Measurements from ENCODE around the gene ZNF74. TPM values are rescaled to one million over a fixed set of nuclear protein-coding genes. Genes with fewer than 3 reads are reported as not detected.
"Not testable (repeated sequence)": the region's sequence is repeated elsewhere in the genome, so short reads cannot be mapped to it uniquely, and the experiment has no call there.

The ZNF74 gene
- 10 to 100 TPM in 3 of 4 donors, 1 to 10 TPM in 1; 9.8 to 15.0 (median 12.0) TPM for total RNA-seq

DNA sequence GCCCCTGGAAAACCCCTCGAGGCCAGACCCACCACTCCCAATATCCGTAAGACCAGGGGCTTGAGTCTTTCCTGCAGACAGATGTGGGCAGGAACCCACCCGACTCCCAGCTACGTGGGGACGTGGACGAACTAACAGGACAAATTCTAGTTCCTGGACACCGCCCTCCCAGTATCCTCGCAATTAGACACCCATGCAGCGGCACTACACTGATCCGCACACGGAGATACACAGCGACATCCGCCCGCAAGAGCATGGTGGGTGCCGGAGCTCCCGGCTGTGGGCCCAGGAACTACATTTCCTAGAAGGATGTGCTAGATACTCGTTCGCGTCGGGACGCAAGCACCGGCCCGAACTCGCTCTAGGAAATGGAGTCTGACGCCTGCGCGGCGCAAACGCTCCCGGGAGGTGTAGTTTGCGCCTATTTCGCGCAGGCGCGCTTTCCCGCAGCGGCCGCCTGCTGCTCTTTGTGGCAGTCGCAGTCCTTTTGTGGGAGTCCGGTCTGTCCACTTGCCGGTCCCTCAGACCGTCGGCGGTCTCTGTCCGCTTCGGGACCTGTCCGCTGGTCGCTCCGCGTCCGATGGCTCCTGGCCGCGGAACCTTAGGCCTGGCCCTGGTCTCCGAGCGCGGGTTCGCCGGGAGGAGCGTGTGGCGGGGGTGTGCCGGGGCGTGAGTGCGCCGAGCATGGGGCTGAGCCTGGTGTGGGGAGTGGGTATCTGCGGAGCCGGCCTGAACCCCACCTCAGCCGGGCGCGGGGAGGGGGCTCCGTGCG is at the start of gene ZNF74:
Gene ZNF74, plus strand, starts transcription at position 447 of the 772 bp plus-strand sequence. CDS start 478 bp downstream, outside the sequence.
- intact Hi-C loops (cut with DNase I), result no loop called here
- peak; percentile 90 to 93 for DNase-seq
- no peaks in the 10 kb centered on the region for H3K36me3 ChIP-seq
- peak within 1 kb of the TSS; percentile 39 to 74 (median 44) for H3K27ac ChIP-seq
- no peaks in the 10 kb centered on the region for H3K27me3 ChIP-seq
- H3K4me1 ChIP-seq, result peaks cover 11 to 24% of the 10 kb centered on the region in 2 donors
- peak within 1 kb of the TSS; percentile 39 to 57 (median 51) for H3K4me3 ChIP-seq (replicated peaks in 1 of 3)
- TF ChIP-seq, protein P1, sequence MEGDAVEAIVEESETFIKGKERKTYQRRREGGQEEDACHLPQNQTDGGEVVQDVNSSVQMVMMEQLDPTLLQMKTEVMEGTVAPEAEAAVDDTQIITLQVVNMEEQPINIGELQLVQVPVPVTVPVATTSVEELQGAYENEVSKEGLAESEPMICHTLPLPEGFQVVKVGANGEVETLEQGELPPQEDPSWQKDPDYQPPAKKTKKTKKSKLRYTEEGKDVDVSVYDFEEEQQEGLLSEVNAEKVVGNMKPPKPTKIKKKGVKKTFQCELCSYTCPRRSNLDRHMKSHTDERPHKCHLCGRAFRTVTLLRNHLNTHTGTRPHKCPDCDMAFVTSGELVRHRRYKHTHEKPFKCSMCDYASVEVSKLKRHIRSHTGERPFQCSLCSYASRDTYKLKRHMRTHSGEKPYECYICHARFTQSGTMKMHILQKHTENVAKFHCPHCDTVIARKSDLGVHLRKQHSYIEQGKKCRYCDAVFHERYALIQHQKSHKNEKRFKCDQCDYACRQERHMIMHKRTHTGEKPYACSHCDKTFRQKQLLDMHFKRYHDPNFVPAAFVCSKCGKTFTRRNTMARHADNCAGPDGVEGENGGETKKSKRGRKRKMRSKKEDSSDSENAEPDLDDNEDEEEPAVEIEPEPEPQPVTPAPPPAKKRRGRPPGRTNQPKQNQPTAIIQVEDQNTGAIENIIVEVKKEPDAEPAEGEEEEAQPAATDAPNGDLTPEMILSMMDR (IDR thresholded peaks at IDR 0.05), result peak in 3 of 6 experiments; percentile 4 to 21 (median 7)
- peak in 1 of 2 donors; percentile 78 for TF ChIP-seq POLR2A (IDR thresholded peaks at IDR 0.05)
- H3K9me3 ChIP-seq, result no peaks in the 10 kb centered on the region
- WGBS, 2 donors, result 2 to 12% methylated on average over 17 to 27 of the region's 71 CpGs

GRCh38 chr22:20346553-20346952 is 47.4 kb upstream of the ZNF74 start:
- intact Hi-C loops (cut with DNase I); H3K9me3 ChIP-seq; DNase-seq; H3K27me3 ChIP-seq; H3K36me3 ChIP-seq; H3K4me3 ChIP-seq (replicated peaks in 1 of 3); H3K4me1 ChIP-seq; H3K27ac ChIP-seq: not testable (repeated sequence)
- 58 to 94% methylated on average over 2 of the region's 7 CpGs for WGBS, 2 donors

- 84 to 89% methylated on average over 3 to 4 of the region's 6 CpGs for WGBS, 2 donors
- DNase-seq; H3K9me3 ChIP-seq; H3K4me3 ChIP-seq (replicated peaks in 1 of 3); H3K27me3 ChIP-seq; intact Hi-C loops (cut with DNase I); H3K4me1 ChIP-seq; H3K27ac ChIP-seq; H3K36me3 ChIP-seq: not testable (repeated sequence)
Observed at GRCh38 chr22:20352536-20352935, 41.4 kb upstream of the ZNF74 start.

DNA sequence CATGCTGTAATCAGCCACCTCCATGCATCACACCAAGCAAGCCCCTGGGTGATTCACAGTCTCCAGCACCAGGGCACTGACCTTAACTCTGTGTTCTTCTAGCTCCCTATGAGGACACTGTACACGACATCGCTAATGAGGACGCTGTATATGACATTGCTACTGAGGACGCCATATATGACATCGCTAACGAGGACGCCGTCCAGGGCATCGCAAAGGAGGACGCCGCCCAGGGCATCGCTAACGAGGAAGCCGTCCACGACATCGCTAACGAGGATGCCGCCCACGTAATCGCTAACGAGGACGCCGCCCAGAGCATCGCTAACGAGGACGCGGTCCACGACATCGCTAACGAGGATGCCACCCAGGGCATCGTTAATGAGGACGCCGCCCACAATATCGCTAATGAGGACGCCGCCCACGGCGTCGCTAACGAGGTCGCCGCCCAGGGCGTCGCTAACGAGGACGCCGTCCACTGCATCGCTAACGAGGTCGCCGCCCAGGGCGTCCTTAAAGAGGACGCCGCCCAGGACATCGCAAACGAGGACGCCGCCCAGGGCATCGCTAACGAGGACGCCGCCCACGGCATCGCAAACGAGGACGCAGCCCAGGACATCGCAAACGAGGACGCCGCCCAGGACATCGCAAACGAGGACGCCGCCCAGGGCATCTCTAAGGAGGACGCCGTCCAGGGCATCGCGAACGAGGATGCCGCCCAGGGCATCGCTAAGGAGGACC is 39.5 kb upstream of the ZNF74 start:
- Histone ChIP-seq H3K27me3 (no peaks in the 10 kb centered on the region), H3K36me3 (no peaks in the 10 kb centered on the region), H3K4me3 (replicated peaks in 1 of 3) (no peak overlapping the region), H3K4me1 (no peaks in the 10 kb centered on the region), H3K27ac (no peak overlapping the region), H3K9me3 (no peaks in the 10 kb centered on the region)
- DNase-seq, result no peak
- intact Hi-C loops (cut with DNase I), result no loop called here
- TF ChIP-seq POLR2A (IDR thresholded peaks at IDR 0.05), result no peak
- 91 to 94% methylated on average over 75 to 81 of the region's 81 CpGs for WGBS, 2 donors

DNA sequence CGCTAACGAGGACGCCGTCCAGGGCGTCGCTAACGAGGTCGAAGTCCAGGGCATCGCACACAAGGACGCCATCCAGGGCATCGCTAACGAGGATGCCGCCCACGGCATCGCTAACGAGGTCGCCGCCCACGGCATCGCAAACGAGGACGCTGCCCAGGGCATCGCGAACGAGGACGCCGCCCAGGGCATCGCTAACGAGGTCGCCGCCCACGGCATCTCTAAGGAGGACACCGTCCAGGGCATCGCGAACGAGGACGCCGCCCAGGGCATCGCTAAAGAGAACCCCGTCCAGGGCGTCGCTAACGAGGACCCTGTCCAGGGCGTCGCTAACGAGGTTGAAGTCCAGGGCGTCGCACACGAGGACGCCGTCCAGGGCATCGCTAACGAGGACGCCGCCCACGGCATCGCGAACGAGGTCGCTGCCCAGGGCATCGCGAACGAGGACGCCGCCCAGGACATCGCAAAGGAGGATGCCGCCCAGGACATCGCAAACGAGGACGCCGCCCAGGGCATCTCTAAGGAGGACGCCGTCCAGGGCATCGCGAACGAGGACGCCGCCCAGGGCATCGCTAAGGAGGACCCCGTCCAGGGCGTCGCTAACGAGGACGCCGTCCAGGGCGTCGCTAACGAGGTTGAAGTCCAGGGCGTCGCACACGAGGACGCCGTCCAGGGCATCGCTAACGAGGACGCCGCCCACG is 37.9 kb upstream of the ZNF74 start:
- intact Hi-C loops (cut with DNase I); H3K27me3 ChIP-seq; H3K27ac ChIP-seq; H3K9me3 ChIP-seq; H3K36me3 ChIP-seq; H3K4me1 ChIP-seq; H3K4me3 ChIP-seq (replicated peaks in 1 of 3); DNase-seq: not testable (repeated sequence)
- 91 to 92% methylated on average over 95 to 97 of the region's 98 CpGs for WGBS, 2 donors

DNA sequence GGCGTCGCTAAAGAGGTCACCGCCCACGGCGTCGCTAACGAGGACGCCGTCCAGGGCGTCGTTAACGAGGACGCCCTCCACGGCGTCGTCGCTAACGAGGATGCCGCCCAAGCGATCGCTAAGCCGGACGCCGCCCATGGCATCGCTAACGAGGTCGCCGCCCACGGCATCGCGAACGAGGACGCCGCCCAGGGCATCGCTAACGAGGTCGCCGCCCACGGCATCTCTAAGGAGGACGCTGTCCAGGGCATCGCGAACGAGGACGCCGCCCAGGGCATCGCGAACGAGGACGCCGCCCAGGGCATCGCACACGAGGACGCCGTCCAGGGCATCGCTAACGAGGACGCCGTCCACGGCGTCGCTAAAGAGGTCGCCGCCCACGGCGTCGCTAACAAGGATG is 37.0 kb upstream of the ZNF74 start:
- H3K27ac ChIP-seq; H3K36me3 ChIP-seq; intact Hi-C loops (cut with DNase I); H3K4me3 ChIP-seq (replicated peaks in 1 of 3); H3K27me3 ChIP-seq; H3K9me3 ChIP-seq; H3K4me1 ChIP-seq; DNase-seq: not testable (repeated sequence)
- 92 to 96% methylated on average over 59 to 65 of the region's 66 CpGs for WGBS, 2 donors

GRCh38 chr22:20357967-20358366 is 36.0 kb upstream of the ZNF74 start:
- H3K4me1 ChIP-seq; intact Hi-C loops (cut with DNase I); H3K27ac ChIP-seq; H3K36me3 ChIP-seq; H3K9me3 ChIP-seq; H3K27me3 ChIP-seq; H3K4me3 ChIP-seq (replicated peaks in 1 of 3); DNase-seq: not testable (repeated sequence)
- 90 to 93% methylated on average over 42 to 47 of the region's 70 CpGs for WGBS, 2 donors

GRCh38 chr22:20358503-20359239 is 35.3 kb upstream of the ZNF74 start:
- 94% methylated on average over 3 to 46 of the region's 103 CpGs for WGBS, 2 donors
- H3K4me1 ChIP-seq; DNase-seq; H3K27ac ChIP-seq; H3K9me3 ChIP-seq; H3K4me3 ChIP-seq (replicated peaks in 1 of 3); intact Hi-C loops (cut with DNase I); H3K27me3 ChIP-seq; H3K36me3 ChIP-seq: not testable (repeated sequence)

DNA sequence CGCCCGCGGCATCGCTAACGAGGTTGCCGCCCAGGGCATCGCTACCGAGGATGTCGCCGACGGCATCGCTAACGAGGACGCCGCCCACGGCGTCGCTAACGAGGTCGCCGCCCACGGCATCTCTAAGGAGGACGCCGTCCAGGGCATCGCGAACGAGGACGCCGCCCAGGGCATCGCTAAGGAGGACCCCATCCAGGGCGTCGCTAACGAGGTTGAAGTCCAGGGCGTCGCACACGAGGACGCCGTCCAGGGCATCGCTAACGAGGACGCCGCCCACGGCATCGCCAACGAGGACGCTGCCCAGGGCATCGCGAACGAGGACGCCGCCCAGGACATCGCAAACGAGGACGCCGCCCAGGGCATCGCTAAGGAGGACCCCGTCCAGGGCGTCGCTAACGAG is 33.7 kb upstream of the ZNF74 start:
- not testable (repeated sequence) for DNase-seq

DNA sequence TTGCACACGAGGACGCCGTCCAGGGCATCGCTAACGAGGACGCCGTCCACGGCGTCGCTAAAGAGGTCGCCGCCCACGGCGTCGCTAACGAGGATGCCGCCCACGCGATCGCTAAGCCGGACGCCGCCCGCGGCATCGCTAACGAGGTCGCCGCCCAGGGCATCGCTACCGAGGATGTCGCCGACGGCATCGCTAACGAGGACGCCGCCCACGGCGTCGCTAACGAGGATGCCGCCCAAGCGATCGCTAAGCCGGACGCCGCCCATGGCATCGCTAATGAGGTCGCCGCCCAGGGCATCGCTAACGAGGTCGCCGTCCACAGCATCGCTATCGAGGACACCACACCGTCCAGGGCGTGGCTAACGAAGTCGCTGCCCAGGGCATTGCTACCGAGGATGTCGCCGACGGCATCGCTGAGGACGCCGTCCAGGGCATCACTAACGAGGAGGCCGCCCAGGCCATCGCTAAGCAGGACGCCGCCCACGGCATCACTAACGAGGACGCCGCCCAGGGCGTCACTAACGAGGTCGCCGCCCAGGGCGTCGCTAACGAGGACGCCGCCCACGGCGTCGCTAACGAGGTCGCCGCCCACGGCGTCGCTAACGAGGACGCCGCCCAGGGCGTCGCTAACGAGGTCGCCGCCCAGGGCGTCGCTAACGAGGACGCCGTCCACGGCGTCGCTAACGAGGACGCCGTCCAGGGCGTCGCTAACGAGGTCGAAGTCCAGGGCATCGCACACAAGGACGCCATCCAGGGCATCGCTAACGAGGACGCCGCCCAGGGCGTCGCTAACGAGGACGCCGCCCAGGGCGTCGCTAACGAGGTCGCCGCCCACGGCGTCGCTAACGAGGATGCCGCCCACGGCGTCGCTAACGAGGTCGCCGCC is 32.8 kb upstream of the ZNF74 start:
- DNase-seq; H3K36me3 ChIP-seq; intact Hi-C loops (cut with DNase I); H3K4me1 ChIP-seq; H3K27ac ChIP-seq; H3K4me3 ChIP-seq (replicated peaks in 1 of 3); H3K27me3 ChIP-seq; H3K9me3 ChIP-seq: not testable (repeated sequence)
- 92 to 93% methylated on average over 98 to 140 of the region's 145 CpGs for WGBS, 2 donors

More for the DNA sequence above, 33.7 kb upstream of the ZNF74 start:
- H3K9me3 ChIP-seq; intact Hi-C loops (cut with DNase I); H3K4me3 ChIP-seq (replicated peaks in 1 of 3); H3K4me1 ChIP-seq; H3K36me3 ChIP-seq; H3K27ac ChIP-seq; H3K27me3 ChIP-seq: not testable (repeated sequence)
- WGBS, 2 donors, result 91 to 93% methylated on average over 58 to 59 of the region's 60 CpGs
